NK-92 (cell line): ENCODE results near the gene REG1B.

Experiments used
- DNase-seq: peaks from one replicate; lab custom pipeline; 2025; ENCODE audit not compliant: unreplicated experiment; lab: John Stamatoyannopoulos, UW

REG1B gene, protein sequence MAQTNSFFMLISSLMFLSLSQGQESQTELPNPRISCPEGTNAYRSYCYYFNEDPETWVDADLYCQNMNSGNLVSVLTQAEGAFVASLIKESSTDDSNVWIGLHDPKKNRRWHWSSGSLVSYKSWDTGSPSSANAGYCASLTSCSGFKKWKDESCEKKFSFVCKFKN

GRCh38 chr2:79087785-79088364 lies at the start of gene REG1B:
Gene REG1B (minus strand): TSS chr2:79087993. CDS start chr2:79087612, 381 bp downstream.
- DNase-seq = no peak

DNA sequence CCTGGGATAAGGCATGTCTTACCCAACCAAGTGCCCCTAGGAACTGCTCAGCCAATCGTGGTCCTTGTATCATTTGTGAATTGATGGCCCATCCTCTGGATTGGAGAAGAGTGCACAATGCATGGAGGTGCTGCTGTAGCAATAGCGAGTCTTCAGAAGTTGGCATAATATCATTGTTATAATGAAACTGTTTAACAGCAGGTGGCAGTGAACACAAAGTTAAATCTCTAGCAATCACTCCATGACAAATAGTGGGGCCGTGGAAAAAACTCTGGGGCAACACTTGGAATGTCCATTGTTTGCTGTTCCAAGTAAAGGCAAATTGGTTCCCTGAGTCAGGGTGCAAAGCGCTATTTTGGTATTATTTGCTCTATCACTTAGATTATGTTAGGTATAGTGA lies 43.9 kb upstream of the REG1B start:
- no peak for DNase-seq

GRCh38 chr2:79129804-79130203 lies 42.0 kb upstream of the REG1B start:
- no peak for DNase-seq

GRCh38 chr2:79129260-79129659 lies 41.5 kb upstream of the REG1B start:
- DNase-seq = no peak

DNA sequence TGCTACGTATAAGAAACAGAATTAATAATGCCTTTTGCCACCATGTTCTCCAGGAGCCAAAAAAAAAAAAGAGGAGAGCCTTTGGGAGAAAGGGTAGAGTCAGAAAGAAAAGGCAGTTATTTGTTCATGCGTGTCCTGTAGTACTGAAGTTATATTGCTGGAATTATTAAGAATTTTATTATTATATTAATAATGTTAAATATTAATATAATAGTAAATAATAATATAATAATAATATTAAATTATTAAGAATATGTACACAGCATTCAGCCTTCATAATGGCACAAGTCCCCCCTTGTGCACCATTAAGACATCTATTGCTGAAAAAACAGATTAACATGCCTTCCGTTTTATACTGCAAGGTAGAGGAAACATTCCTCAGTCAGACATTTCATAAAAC lies 40.6 kb upstream of the REG1B start:
- DNase-seq = no peak

- no peak for DNase-seq
Observed at GRCh38 chr2:79125721-79125985, 37.9 kb upstream of the REG1B start.

- no peak for DNase-seq
Observed at GRCh38 chr2:79124907-79125720, 37.3 kb upstream of the REG1B start.

DNA sequence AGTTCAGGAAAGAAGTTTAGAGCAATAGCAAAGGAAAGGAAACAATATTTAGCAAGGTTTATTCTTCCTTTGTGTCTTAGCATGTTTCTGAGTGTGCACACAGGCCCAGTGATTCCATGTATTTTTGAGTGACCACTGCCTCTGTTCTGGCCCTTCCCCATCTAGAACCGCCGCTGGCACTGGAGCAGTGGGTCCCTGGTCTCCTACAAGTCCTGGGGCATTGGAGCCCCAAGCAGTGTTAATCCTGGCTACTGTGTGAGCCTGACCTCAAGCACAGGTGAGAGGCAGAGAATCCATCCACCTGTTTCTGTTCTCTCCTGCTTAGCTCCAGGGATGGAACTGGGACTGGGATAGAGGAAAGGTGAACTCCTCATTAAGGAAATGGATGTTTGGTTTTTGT lies 34.9 kb upstream of the REG1B start:
- DNase-seq = no peak

GRCh38 chr2:79120194-79120713 lies 32.5 kb upstream of the REG1B start, which contains the start of gene REG1A:
Gene REG1A (plus strand): TSS chr2:79120488. CDS start chr2:79120862, 374 bp downstream.
- DNase-seq = no peak

- no peak for DNase-seq
Observed at GRCh38 chr2:79116997-79117928, 29.5 kb upstream of the REG1B start.

DNA sequence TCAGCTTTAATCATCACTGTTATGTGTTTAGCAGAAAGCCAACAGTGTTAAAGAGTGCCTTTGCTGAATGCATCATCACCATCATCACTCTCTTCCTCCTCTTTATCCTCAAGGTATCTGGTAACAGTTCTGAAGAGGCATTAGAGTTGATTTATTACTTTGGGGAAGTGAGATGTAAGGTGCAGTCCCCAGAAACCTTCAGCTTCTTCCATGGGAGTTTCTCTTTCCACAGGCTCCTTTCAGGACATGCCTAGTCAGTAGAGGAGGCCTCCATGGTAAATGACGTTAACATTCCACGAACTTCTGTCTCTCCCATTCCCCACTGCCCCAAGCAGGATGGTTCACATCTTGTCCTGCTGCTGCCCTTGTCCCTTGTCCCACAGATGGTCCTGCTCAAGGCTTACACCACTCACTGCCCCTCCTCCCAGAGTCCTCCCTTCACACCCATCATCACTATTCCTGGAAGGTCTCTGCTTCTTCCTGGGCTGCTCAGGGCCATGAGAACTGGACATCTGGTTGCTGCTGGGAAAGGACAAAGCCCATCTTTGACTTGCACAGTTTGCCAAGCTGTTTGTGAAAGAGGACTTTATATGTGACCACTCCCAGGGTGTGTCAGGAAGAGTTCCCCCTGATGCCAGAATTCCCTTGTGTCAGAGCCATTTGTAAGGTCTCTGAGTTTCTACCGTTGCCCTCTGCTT lies 27.2 kb upstream of the REG1B start:
- DNase-seq = no peak

DNA sequence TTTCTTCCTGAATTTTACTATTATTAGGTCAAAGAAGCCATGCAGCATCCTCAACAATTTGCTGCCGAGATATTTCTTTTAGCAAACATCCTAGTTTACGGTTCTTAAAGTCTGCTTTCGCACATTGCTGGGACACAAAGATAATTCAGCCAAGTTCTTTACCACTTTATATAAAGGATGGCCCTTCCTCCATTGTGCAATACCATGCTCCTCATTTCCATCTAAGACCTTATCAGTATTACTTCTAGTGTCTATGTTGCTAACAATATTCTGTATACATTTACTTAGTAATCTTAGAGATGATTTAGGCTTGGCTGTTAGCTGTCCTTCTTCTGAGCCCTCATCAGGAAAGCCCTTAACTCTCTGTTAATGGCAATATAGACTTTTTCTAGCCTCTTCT lies 24.5 kb upstream of the REG1B start:
- no peak for DNase-seq

GRCh38 chr2:79105259-79105658 lies 17.5 kb upstream of the REG1B start:
- DNase-seq = no peak

DNA sequence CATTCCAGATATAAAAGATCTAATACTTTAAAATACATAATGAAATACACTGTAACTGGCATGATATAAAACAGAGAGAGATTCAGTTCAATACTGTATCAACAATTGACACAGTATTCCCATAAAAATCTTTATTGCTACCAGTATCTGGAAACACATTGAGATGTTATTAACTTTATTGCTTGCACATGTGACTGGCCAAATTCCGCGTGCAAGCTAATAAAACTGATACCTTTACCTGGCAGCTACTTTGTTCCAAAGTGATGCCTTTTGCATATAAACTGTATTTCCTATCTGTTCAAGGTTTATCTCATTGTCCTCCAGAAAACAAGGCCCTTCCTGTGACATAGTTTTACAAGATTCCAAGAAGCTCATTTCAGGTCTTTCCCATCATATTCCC lies 15.4 kb upstream of the REG1B start:
- no peak for DNase-seq

DNA sequence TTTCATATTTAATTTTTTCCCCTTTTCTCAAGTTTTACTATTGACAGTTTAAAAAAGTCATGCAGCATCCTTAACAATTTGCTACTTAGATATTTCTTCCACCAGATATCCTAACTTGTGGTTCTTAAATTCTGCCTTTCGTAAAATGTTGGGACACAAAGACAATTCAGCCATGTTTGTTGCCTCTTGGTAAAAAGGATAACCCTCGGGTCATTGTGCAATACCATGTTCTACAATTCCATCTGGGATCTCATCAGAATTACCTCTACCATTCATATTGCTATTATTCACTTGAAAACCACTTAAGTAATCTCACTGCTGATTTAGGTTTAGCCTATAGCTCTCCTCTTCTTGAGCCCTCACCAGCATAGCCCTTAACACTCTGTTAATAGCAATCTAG lies 13.2 kb upstream of the REG1B start:
- no peak for DNase-seq

GRCh38 chr2:79100285-79100684 lies 12.5 kb upstream of the REG1B start:
- no peak for DNase-seq

DNA sequence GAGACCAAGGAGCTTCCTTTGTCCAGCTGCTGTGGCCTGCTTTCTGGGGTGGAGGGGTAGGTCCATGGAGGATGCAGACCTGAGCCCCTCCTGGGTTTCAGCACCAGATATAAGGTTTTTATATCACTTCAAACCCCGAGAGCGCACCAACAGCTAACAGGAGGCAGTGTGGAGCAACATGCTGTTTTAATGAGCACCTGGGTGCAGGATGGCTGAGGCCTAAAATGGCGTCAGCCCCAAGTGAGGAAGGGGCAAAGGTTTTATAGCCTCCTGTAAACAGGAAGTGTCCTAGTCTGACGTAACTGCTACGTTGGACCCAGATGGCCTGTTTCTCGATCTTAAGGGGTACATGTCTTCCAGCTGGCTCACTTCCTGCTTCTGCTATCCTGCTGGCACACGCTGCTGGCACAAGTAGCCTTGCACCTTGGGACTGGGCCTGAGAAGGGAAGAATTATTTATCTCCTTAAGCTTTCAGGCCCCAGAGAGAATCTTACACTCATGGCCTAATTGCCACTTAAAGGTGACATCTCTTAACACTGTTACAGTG lies 11.4 kb upstream of the REG1B start:
- DNase-seq = no peak

GRCh38 chr2:79097843-79098242 lies 10.1 kb upstream of the REG1B start:
- DNase-seq = no peak

DNA sequence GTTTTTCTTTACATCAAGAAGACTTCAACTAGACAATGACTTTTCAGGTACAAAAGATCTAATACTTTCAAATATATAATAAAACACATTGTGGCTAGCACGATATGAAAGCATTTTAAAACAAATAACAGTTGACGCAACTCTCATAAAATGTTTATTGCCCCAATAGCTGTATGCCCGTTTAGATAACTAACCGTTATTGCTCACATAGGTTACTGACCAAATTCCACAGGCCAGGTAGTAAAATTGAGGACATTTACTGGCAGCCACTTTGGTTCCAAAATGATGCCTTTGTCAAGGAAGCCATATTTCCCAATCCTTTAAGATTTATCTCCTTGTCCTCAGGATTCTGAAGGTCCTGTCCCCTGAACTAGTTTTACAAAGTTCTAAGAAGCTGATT lies 2.9 kb upstream of the REG1B start:
- DNase-seq = no peak

DNA sequence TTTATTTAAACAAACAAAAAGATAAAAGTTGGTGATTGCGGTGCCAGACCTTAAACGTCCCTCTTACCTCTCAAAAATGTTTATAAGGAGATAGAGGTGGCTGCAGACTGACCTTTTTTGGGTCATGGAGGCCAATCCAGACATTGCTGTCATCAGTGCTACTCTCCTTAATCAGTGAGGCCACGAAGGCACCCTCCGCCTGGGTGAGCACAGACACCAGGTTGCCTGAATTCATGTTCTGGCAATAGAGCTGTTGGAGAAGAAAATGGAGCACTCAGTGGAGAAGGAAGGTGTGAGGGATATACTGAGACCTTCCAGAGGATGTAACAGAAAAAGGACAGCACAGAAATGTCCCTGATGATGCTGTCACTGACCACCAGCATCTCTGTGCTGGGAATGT lies 1.5 kb downstream of the REG1B start:
- no peak for DNase-seq
